UCSD-AML1 (cell line): ENCODE results near the gene CARD18.

ENCODE experiments used
- DNase-seq: peaks from one replicate; lab custom pipeline; 2025; ENCODE audit not compliant: unreplicated experiment; lab: John Stamatoyannopoulos, UW

The CARD18 gene, protein sequence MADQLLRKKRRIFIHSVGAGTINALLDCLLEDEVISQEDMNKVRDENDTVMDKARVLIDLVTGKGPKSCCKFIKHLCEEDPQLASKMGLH

DNA sequence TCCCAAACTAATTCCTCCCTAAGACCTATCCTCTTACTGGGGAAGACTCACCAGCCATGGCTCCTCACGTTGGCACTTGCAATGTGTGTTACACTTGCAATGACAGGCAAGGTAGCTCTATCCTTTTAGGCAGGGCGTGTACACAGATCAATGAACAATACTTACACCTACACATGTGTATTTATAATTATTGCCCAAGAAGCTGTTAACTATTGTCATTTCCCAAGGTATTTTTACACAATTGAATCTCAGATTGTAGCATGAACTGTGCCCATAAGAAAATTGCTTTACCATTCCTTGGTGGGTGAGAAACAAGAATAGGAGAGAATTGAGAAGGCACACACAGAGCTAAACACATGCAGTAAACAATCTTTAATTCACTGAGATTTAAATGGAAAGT lies at the start of gene CARD18:
Gene CARD18 (minus strand): TSS at position 101 of the 400 bp plus-strand sequence. CDS start 43 bp downstream, at position 58.
- no peak for DNase-seq

GRCh38 chr11:105183987-105184386 lies 44.4 kb upstream of the CARD18 start:
- peak; percentile 4 for DNase-seq

- no peak for DNase-seq
Observed at GRCh38 chr11:105183426-105183825, 43.9 kb upstream of the CARD18 start.

GRCh38 chr11:105181521-105181920 lies 42.0 kb upstream of the CARD18 start:
- peak; percentile 6 for DNase-seq

- DNase-seq = no peak
Observed at GRCh38 chr11:105181100-105181499, 41.5 kb upstream of the CARD18 start.

GRCh38 chr11:105179542-105180278 lies 40.1 kb upstream of the CARD18 start:
- DNase-seq = no peak

DNA sequence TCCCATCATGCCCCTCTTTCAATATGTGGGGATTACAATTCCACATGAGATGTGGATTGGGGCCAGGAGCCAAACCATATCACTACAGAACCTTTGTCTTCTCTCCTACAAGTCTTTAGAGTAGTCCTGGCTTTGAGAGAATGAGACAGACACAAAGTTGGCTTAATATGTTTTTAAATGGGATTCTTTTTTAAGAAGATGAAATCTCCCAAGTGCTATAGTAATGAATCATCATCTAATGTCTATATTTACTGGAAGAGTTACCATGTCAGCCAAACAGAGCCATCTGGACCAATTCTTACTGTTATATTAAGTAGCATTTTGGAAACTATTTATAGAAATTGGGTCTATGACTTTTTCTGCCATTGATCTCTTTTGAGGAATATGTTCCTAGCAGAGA lies 38.1 kb upstream of the CARD18 start:
- no peak for DNase-seq

DNA sequence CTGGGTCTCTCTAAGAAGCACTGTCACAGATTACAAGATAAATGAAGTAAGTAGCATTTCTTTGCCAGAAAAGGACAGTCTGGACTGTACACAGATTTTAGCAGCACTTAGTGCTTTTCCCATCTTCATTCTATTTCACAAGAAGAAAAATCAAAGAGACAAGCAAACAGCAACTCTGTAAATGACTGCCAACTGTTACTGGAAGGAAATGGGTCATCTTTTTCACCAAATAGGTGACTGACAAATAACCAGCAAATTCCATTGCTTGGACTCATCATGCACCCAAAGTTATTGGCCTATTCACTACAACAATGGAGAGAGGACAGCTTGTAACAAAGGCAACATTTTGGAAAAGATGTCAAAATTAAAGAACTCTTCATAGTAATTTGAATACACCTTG lies 28.9 kb upstream of the CARD18 start:
- no peak for DNase-seq

- no peak for DNase-seq
Observed at GRCh38 chr11:105167244-105167643, 27.7 kb upstream of the CARD18 start.

- DNase-seq = no peak
Observed at GRCh38 chr11:105164208-105164607, 24.6 kb upstream of the CARD18 start.

GRCh38 chr11:105162506-105162905 lies 22.9 kb upstream of the CARD18 start:
- no peak for DNase-seq

GRCh38 chr11:105158436-105158835 lies 18.9 kb upstream of the CARD18 start:
- peak; percentile 5 for DNase-seq

- no peak for DNase-seq
Observed at GRCh38 chr11:105156720-105157119, 17.2 kb upstream of the CARD18 start.

DNA sequence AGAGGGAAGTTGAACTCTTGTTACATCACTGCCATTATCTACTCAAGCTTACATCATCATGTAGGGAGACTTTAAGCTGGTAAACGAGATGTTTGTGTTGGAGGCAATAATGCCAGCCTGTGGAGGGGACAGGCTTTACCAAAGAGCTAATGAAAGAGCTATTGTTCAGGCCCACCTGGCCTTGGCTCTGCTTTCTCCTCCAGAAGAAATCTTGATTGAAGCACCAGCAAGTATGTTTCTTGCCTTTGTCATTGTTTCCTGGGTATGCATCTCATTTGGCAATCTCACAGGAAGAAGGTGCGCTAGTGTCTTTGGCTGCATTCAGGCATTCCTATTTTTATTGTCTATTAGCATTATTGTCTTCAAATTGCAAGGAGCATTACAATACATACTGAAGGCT lies 16.7 kb upstream of the CARD18 start:
- DNase-seq = no peak

DNA sequence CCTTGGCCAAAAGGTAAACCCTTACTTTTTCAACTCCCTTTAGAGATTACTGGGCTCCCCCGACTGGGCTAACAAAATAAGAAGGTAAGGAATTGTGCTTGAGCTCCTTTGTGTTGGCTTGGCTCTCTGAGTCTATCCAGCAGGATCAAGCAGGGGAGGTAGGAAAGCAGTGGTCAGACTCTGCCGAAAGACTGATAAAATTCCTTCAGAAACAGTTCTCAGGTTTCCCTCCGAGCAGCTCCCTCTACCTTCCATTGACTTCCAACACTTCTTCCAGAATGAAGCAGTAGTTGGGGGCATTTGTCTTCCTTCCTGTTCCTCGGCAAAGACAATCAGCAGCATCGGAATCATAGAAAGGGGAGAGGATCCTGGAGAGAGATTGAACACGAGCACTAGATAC lies 16.1 kb upstream of the CARD18 start:
- DNase-seq = no peak

DNA sequence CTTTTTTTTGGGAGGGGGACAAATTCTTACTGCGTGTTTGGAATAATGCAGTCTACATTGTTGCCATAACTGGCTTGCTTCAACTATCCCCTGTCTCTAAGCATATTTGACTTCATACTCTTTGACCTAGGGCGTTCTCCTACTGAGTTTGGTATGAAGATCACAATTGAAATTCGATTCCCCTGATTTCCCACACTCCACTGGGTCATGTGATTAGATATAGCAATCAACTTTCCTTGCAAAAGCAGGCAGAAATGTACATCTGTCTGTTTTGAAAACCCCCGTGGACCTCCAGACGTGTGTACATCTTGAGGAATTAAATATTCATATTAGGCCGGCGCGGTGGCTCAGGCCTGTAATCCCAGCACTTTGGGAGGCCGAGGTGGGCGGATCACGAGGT lies 13.8 kb upstream of the CARD18 start:
- no peak for DNase-seq

- no peak for DNase-seq
Observed at GRCh38 chr11:105152560-105152959, 13.0 kb upstream of the CARD18 start.

GRCh38 chr11:105152021-105152512 lies 12.5 kb upstream of the CARD18 start:
- no peak for DNase-seq

- DNase-seq = no peak
Observed at GRCh38 chr11:105149477-105149876, 9.9 kb upstream of the CARD18 start.

GRCh38 chr11:105148241-105148640 lies 8.7 kb upstream of the CARD18 start:
- DNase-seq = no peak

GRCh38 chr11:105144887-105145286 lies 5.3 kb upstream of the CARD18 start:
- DNase-seq = no peak

GRCh38 chr11:105142167-105142566 lies 2.6 kb upstream of the CARD18 start:
- DNase-seq = no peak

- DNase-seq = no peak
Observed at GRCh38 chr11:105137286-105137685, 2.3 kb downstream of the CARD18 start.
